CD4-positive, alpha-beta memory T cell (primary cell): ENCODE data around the gene SHISAL1. TPM values are rescaled to one million over a fixed set of nuclear protein-coding genes. Genes with fewer than 3 reads are reported as not detected.

Experiments used
- polyA plus RNA-seq, 2 donors: library from polyadenylated mRNA; unstranded; fragments of 300-500 nt; fragmentation: Illumina TruSeq; gene quantifications; one replicate each; pipeline ENCODE4 v1.2.3, GENCODE V29; 2021
- total RNA-seq, 2 experiments: library from RNA; stranded (reverse); gene quantifications; one replicate each; pipeline ENCODE4 v1.2.3, GENCODE V29; 2021

Gene SHISAL1
- total and polyA plus RNA-seq, 4 experiments from 2014 or later: not detected

Other genes starting within 250 kb of the SHISAL1 start
- gene PARVG, start 132.0 kb downstream of the SHISAL1 start, total RNA-seq: 100 to 1,000 TPM; 191 to 194 TPM
- 10 to 100 TPM; 39.6 to 53.0 TPM for gene PARVG, start 132.0 kb downstream of the SHISAL1 start, polyA plus RNA-seq
- 10 to 100 TPM; 22.3 to 25.2 TPM for gene RTL6, start 185.3 kb upstream of the SHISAL1 start, total RNA-seq
- gene RTL6, start 185.3 kb upstream of the SHISAL1 start, polyA plus RNA-seq: 10 to 100 TPM in 1 of 2 donors, 1 to 10 TPM in 1; 4.3 to 11.9 TPM